IPS-NIHi7 (cell line): ENCODE data around the gene PRDM16.

Source experiments
- DNase-seq: peaks from one replicate; pipeline ENCODE4 v3.0.0; 2012; ENCODE audit warnings: mixed read lengths; ENCODE audit errors: extremely low spot score

PRDM16 gene

GRCh38 chr1:3261007-3261968 is 192.3 kb downstream of the PRDM16 start:
- no peak for DNase-seq

- no peak for DNase-seq
These were observed 193.1 kb downstream of the PRDM16 start for GRCh38 chr1:3261969-3262579.

GRCh38 chr1:3262681-3263286 is 193.8 kb downstream of the PRDM16 start:
- DNase-seq, result no peak

GRCh38 chr1:3263790-3264189 is 194.8 kb downstream of the PRDM16 start:
- no peak for DNase-seq

- no peak for DNase-seq
These were observed 195.5 kb downstream of the PRDM16 start for GRCh38 chr1:3264456-3264855.

GRCh38 chr1:3265835-3266805 is 197.1 kb downstream of the PRDM16 start:
- DNase-seq, result no peak

GRCh38 chr1:3266870-3267549 is 198.0 kb downstream of the PRDM16 start:
- DNase-seq, result no peak

- DNase-seq, result no peak
These were observed 198.7 kb downstream of the PRDM16 start for GRCh38 chr1:3267550-3268270.

- no peak for DNase-seq
These were observed 199.3 kb downstream of the PRDM16 start for GRCh38 chr1:3268281-3268680.

- no peak for DNase-seq
These were observed 201.6 kb downstream of the PRDM16 start for GRCh38 chr1:3270403-3271245.

- no peak for DNase-seq
These were observed 202.9 kb downstream of the PRDM16 start for GRCh38 chr1:3271866-3272265.

- DNase-seq, result no peak
These were observed 203.5 kb downstream of the PRDM16 start for GRCh38 chr1:3272321-3273045.

GRCh38 chr1:3273447-3273846 is 204.4 kb downstream of the PRDM16 start:
- no peak for DNase-seq

GRCh38 chr1:3274972-3275371 is 206.0 kb downstream of the PRDM16 start:
- DNase-seq, result no peak

GRCh38 chr1:3275471-3276340 is 206.7 kb downstream of the PRDM16 start:
- no peak for DNase-seq

- no peak for DNase-seq
These were observed 207.4 kb downstream of the PRDM16 start for GRCh38 chr1:3276341-3276800.

GRCh38 chr1:3277011-3277471 is 208.0 kb downstream of the PRDM16 start:
- no peak for DNase-seq
